G401.6 (cell line): ENCODE measurements around the gene SLC25A30.
"Not testable (repeated sequence)": the region's sequence is repeated elsewhere in the genome, so short reads cannot be mapped to it uniquely, and the experiment has no call there.

Experiments used
- FAIRE-seq: peaks from 2 replicates; lab custom pipeline; 2012; peaks lifted over from hg19 to GRCh38; lab: Jason Lieb, UNC

The SLC25A30 gene

GRCh38 chr13:45426056-45426841 lies 8.1 kb upstream of the SLC25A30 start:
- not testable (repeated sequence) for FAIRE-seq

GRCh38 chr13:45422731-45423292 lies 4.6 kb upstream of the SLC25A30 start:
- FAIRE-seq: no peak

GRCh38 chr13:45419945-45420344 lies 1.8 kb upstream of the SLC25A30 start:
- FAIRE-seq: no peak

- FAIRE-seq: not testable (repeated sequence)
Observed at GRCh38 chr13:45419389-45419788, 1.2 kb upstream of the SLC25A30 start.

GRCh38 chr13:45416516-45417128 lies 1.6 kb downstream of the SLC25A30 start:
- no peak for FAIRE-seq

- FAIRE-seq: no peak
Observed at GRCh38 chr13:45415112-45415511, 3.1 kb downstream of the SLC25A30 start.

- no peak for FAIRE-seq
Observed at GRCh38 chr13:45413826-45414307, 4.3 kb downstream of the SLC25A30 start.

GRCh38 chr13:45412274-45413049 lies 5.7 kb downstream of the SLC25A30 start:
- no peak for FAIRE-seq

- FAIRE-seq: no peak
Observed at GRCh38 chr13:45411631-45412030, 6.5 kb downstream of the SLC25A30 start.

- no peak for FAIRE-seq
Observed at GRCh38 chr13:45411221-45411620, 7.0 kb downstream of the SLC25A30 start.

- no peak for FAIRE-seq
Observed at GRCh38 chr13:45410466-45410865, 7.7 kb downstream of the SLC25A30 start.

- FAIRE-seq: no peak
Observed at GRCh38 chr13:45410001-45410400, 8.2 kb downstream of the SLC25A30 start.

GRCh38 chr13:45406421-45406820 lies 11.8 kb downstream of the SLC25A30 start:
- FAIRE-seq: no peak

- no peak for FAIRE-seq
Observed at GRCh38 chr13:45403081-45403480, 15.1 kb downstream of the SLC25A30 start.

GRCh38 chr13:45402641-45403040 lies 15.5 kb downstream of the SLC25A30 start:
- no peak for FAIRE-seq

- FAIRE-seq: no peak
Observed at GRCh38 chr13:45401314-45401713, 16.9 kb downstream of the SLC25A30 start.

GRCh38 chr13:45398877-45399276 lies 19.3 kb downstream of the SLC25A30 start:
- no peak for FAIRE-seq

GRCh38 chr13:45396533-45397095 lies 21.6 kb downstream of the SLC25A30 start:
- FAIRE-seq: no peak

- peak; percentile 55 for FAIRE-seq
Observed at GRCh38 chr13:45393941-45394570, 24.1 kb downstream of the SLC25A30 start.

GRCh38 chr13:45392811-45393210 lies 25.4 kb downstream of the SLC25A30 start:
- no peak for FAIRE-seq

- FAIRE-seq: no peak
Observed at GRCh38 chr13:45391926-45392325, 26.2 kb downstream of the SLC25A30 start.

GRCh38 chr13:45391128-45391527 lies 27.0 kb downstream of the SLC25A30 start:
- not testable (repeated sequence) for FAIRE-seq
